HEK293 (cell line): Measurements from ENCODE around the gene RBM45.
A peak's percentile ranks its signal among the peaks of the same experiment; 100 is the strongest.

Experiments used
- ELK4 ChIP-seq: IDR thresholded peaks from 2 replicates; pipeline ENCODE4 v1.6.1; 2011; ENCODE audit warnings: mild to moderate bottlenecking, low read depth, low read length, borderline replicate concordance
- HOXC10 ChIP-seq: sonication (generic); formaldehyde crosslinking; IDR thresholded peaks from 2 replicates; pipeline ENCODE4 v1.8.1; 2023; ENCODE audit warnings: mild to moderate bottlenecking, missing genetic modification reagents
- TRIM28 ChIP-seq: IDR thresholded peaks from 2 replicates; pipeline ENCODE4 v1.6.1; 2011; ENCODE audit warnings: low read length, control low read depth, borderline replicate concordance
- TSHZ1 ChIP-seq: fragments of 450-650 bp; formaldehyde crosslinking; IDR thresholded peaks from 2 replicates; pipeline ENCODE4 v1.5.1; 2016; ENCODE audit warnings: missing biosample characterization, missing genetic modification characterization, borderline replicate concordance
- YY1 ChIP-seq: fragments of 450-650 bp; formaldehyde crosslinking; IDR thresholded peaks from 2 replicates; pipeline ENCODE4 v1.5.1; 2018; ENCODE audit warnings: missing biosample characterization, missing genetic modification characterization
- ZBTB44 ChIP-seq: fragments of 450-650 bp; IDR thresholded peaks from 2 replicates; pipeline ENCODE4 v1.5.1; 2018; ENCODE audit warnings: missing biosample characterization, mild to moderate bottlenecking, missing genetic modification characterization
- ZNF138 ChIP-seq: fragments of 450-650 bp; formaldehyde crosslinking; IDR thresholded peaks from 2 replicates; pipeline ENCODE4 v1.5.1; 2016; ENCODE audit warnings: missing biosample characterization, missing genetic modification characterization, borderline replicate concordance
- ZNF174 ChIP-seq: fragments of 450-650 bp; formaldehyde crosslinking; IDR thresholded peaks from 2 replicates; pipeline ENCODE4 v1.5.0; 2017; ENCODE audit warnings: missing biosample characterization, mild to moderate bottlenecking, missing genetic modification characterization
- ZNF211 ChIP-seq: fragments of 450-650 bp; formaldehyde crosslinking; IDR thresholded peaks from 2 replicates; pipeline ENCODE4 v1.5.1; 2016; ENCODE audit warnings: low read depth, missing biosample characterization, missing genetic modification characterization
- ZNF274 ChIP-seq, 2 experiments: fragments of 200-500 bp in 1 of 2; fragments of 450-650 bp in 1 of 2; sonication (Bioruptor generic) in 1 of 2; formaldehyde crosslinking in 1 of 2; IDR thresholded peaks; 2 replicates each; pipeline versions ENCODE4 v1.5.1 to v1.6.1; 2014 to 2016; ENCODE audit warnings: borderline replicate concordance in 1 of 2, inconsistent platforms in 1 of 2, low read length in 1 of 2, missing biosample characterization in 1 of 2, missing genetic modification characterization in 1 of 2
- ZNF280C ChIP-seq: fragments of 450-650 bp; formaldehyde crosslinking; IDR thresholded peaks from 2 replicates; pipeline ENCODE4 v1.5.1; 2016; ENCODE audit warnings: missing biosample characterization, missing genetic modification characterization
- ZNF302 ChIP-seq: fragments of 450-650 bp; formaldehyde crosslinking; IDR thresholded peaks from 2 replicates; pipeline ENCODE4 v1.5.1; 2016; ENCODE audit warnings: missing biosample characterization, missing genetic modification characterization, low read depth
- ZNF335 ChIP-seq: fragments of 450-650 bp; formaldehyde crosslinking; conservative IDR thresholded peaks from 2 replicates; pipeline ENCODE4 v1.5.1; 2016; ENCODE audit warnings: missing biosample characterization, missing genetic modification characterization
- ZNF341 ChIP-seq: fragments of 450-650 bp; formaldehyde crosslinking; IDR thresholded peaks from 2 replicates; pipeline ENCODE4; 2016; ENCODE audit warnings: low read depth, missing biosample characterization, missing genetic modification characterization
- ZNF518A ChIP-seq: fragments of 450-650 bp; formaldehyde crosslinking; conservative IDR thresholded peaks from 2 replicates; pipeline ENCODE4 v1.5.1; 2016; ENCODE audit warnings: low read depth, missing biosample characterization, missing genetic modification characterization
- ZNF624 ChIP-seq: fragments of 450-650 bp; formaldehyde crosslinking; IDR thresholded peaks from 2 replicates; pipeline ENCODE4 v1.5.1; 2017; ENCODE audit warnings: missing biosample characterization, missing genetic modification characterization
- ZNF639 ChIP-seq: fragments of 450-650 bp; formaldehyde crosslinking; IDR thresholded peaks from 2 replicates; pipeline ENCODE4 v1.5.1; 2016; ENCODE audit warnings: missing biosample characterization, missing genetic modification characterization
- ZNF830 ChIP-seq: fragments of 450-650 bp; IDR thresholded peaks from 2 replicates; pipeline ENCODE4 v1.5.0; 2018; ENCODE audit warnings: missing biosample characterization, missing genetic modification characterization, low read depth, mild to moderate bottlenecking, moderate library complexity

The RBM45 gene

GRCh38 chr2:178112202-178113152 is at the start of gene RBM45 (continued):
- TF ChIP-seq ZNF211 (tag by site-specific recombination) (no peak), ELK4 (0 out of 2 replicates have a peak, but pooled peaks have one; percentile 33), HOXC10 (no peak), ZBTB44 (tag by site-specific recombination) (peak; percentile 36; the same call in 1 of the 2 replicates), ZNF830 (tag by site-specific recombination) (no peak), ZNF518A (tag by site-specific recombination) (peak; percentile 81), ZNF174 (tag by site-specific recombination) (no peak), ZNF274 (IDR thresholded peaks at IDR 0.05; ENCODE audit: low read length) (no peak), ZNF274 (tag by site-specific recombination; IDR thresholded peaks at IDR 0.05; ENCODE audit: borderline replicate concordance) (no peak), TRIM28 (peak; percentile 77; the same call in 1 of the 2 replicates), YY1 (tag by site-specific recombination) (peak; percentile 47; the same call in 1 of the 2 replicates), ZNF280C (tag by site-specific recombination) (no peak), ZNF335 (tag by site-specific recombination) (peak; percentile 85), ZNF624 (tag by site-specific recombination) (no peak), TSHZ1 (tag by site-specific recombination) (no peak), ZNF302 (no peak), ZNF639 (tag by site-specific recombination) (peak; percentile 46; the same call in 1 of the 2 replicates), ZNF138 (no peak), ZNF341 (peak; percentile 34)
